ENCODE results near the gene OMP. TPM values are rescaled to one million over a fixed set of nuclear protein-coding genes. Genes with fewer than 3 reads are reported as not detected.

Gene OMP
- total RNA-seq, 1 experiment from 2014 or later, result not detected

GRCh38 chr11:77054084-77054483 is 48.6 kb upstream of the OMP start:
- TF ChIP-seq ATF6 (CRISPR knock-in tag; IDR thresholded peaks at IDR 0.05) (no peak), CTCF (IDR thresholded peaks at IDR 0.05) (no peak), ATF3 (CRISPR knock-in tag; conservative IDR thresholded peaks at IDR 0.05) (no peak), ZNF281 (CRISPR knock-in tag; IDR thresholded peaks at IDR 0.05) (no peak), SMAD3 (CRISPR knock-in tag; IDR thresholded peaks at IDR 0.05; ENCODE audit: borderline replicate concordance) (no peak), TEAD4 (CRISPR knock-in tag; IDR thresholded peaks at IDR 0.05) (no peak), ATF1 (CRISPR knock-in tag; IDR thresholded peaks at IDR 0.05) (no peak), SP1 (CRISPR knock-in tag; conservative IDR thresholded peaks at IDR 0.05) (no peak), USF1 (CRISPR knock-in tag; IDR thresholded peaks at IDR 0.05) (no peak), ZNF396 (CRISPR knock-in tag; IDR thresholded peaks at IDR 0.05; ENCODE audit: borderline replicate concordance) (no peak), ZNF263 (CRISPR knock-in tag; IDR thresholded peaks at IDR 0.05; ENCODE audit: low read depth) (no peak), ZNF532 (CRISPR knock-in tag; IDR thresholded peaks at IDR 0.05; ENCODE audit: borderline replicate concordance) (no peak), CREB1 (CRISPR knock-in tag; IDR thresholded peaks at IDR 0.05) (no peak), NR3C1 (CRISPR knock-in tag; conservative IDR thresholded peaks at IDR 0.05; ENCODE audit: low read depth) (no peak), ZBTB21 (CRISPR knock-in tag; IDR thresholded peaks at IDR 0.05; ENCODE audit: borderline replicate concordance) (no peak), NFATC4 (CRISPR knock-in tag; IDR thresholded peaks at IDR 0.05) (no peak), ZNF425 (CRISPR knock-in tag; conservative IDR thresholded peaks at IDR 0.05) (no peak), PRDM15 (CRISPR knock-in tag; IDR thresholded peaks at IDR 0.05) (no peak)
- ChIA-PET CTCF (interaction anchor here (0.8 to 8.5 kb wide), 8 partner anchors 9 to 320 kb away, joined by 3 to 51 read pairs (median 6); no protein-coding TSS in a partner anchor), POLR2A (interaction anchor here (0.6 kb wide), 1 partner anchor 62 kb away, joined by 4 read pairs; no protein-coding TSS in a partner anchor)
- H3K27ac Mint-ChIP-seq, result no peak overlapping the region
- H3K36me3 Mint-ChIP-seq, result peaks cover 5% of the 10 kb centered on the region; the same call in 1 of the 2 replicates
- peaks cover 22% of the 10 kb centered on the region for H3K9me3 Mint-ChIP-seq
- no peak for DNase-seq (ENCODE audit: low spot score)
- H3K4me1 Mint-ChIP-seq, result 0 out of 2 replicates have a peak, but pooled peaks cover 8% of the 10 kb centered on the region
- no peak for ATAC-seq
- H3K27me3 Mint-ChIP-seq (ENCODE audit: low read depth), result peaks cover 3% of the 10 kb centered on the region
- H3K4me3 Mint-ChIP-seq, result no peak overlapping the region
